WERI-Rb-1 (cell line): ENCODE results near the gene PPP1R2C.

Source experiments
- DNase-seq: peaks from one replicate; pipeline ENCODE4 v3.0.0-alpha.2; 2020
- H3K27ac ChIP-seq: fragments of 250-450 bp; sonication (Bioruptor Pico); 2 replicates; pipeline ENCODE4 v1.5.1; 2020; ENCODE audit warnings: mild to moderate bottlenecking, moderate library complexity
- H3K27me3 ChIP-seq: fragments of 250-450 bp; sonication (Bioruptor Pico); 2 replicates; pipeline ENCODE4 v1.5.1; 2021; ENCODE audit warnings: mild to moderate bottlenecking, low read depth, moderate library complexity; ENCODE audit not compliant: insufficient read depth, severe bottlenecking
- H3K36me3 ChIP-seq: fragments of 250-450 bp; sonication (Bioruptor Pico); 2 replicates; pipeline ENCODE4 v1.5.1; 2020; ENCODE audit warnings: mild to moderate bottlenecking, moderate library complexity
- H3K4me3 ChIP-seq: 2 replicates; pipeline ENCODE4 v1.5.1; 2011; ENCODE audit warnings: low read depth, mild to moderate bottlenecking, control low read depth, low read length
- H3K9me3 ChIP-seq: fragments of 250-450 bp; sonication (Bioruptor Pico); 2 replicates; pipeline ENCODE4 v1.5.1; 2021; ENCODE audit warnings: mild to moderate bottlenecking, moderate library complexity; ENCODE audit not compliant: severe bottlenecking
- CTCF ChIP-seq: IDR thresholded peaks from 2 replicates; pipeline ENCODE4 v1.5.1; 2011; ENCODE audit warnings: low read depth, mild to moderate bottlenecking, control low read depth, inconsistent platforms, low read length

The PPP1R2C gene

GRCh38 chrX:42797651-42798269, 19.8 kb upstream of the PPP1R2C start:
- H3K27ac ChIP-seq: no peak overlapping the region
- no peak overlapping the region for H3K4me3 ChIP-seq
- no peaks in the 10 kb centered on the region for H3K36me3 ChIP-seq
- no peak for DNase-seq
- H3K9me3 ChIP-seq: no peaks in the 10 kb centered on the region
- H3K27me3 ChIP-seq: no peaks in the 10 kb centered on the region
- no peak for TF ChIP-seq CTCF

GRCh38 chrX:42783451-42783850, 5.5 kb upstream of the PPP1R2C start:
- no peak for TF ChIP-seq CTCF

GRCh38 chrX:42776195-42776594, 1.8 kb downstream of the PPP1R2C start:
- no peak for TF ChIP-seq CTCF
- no peaks in the 10 kb centered on the region for H3K9me3 ChIP-seq
- peaks cover 4% of the 10 kb centered on the region for H3K27me3 ChIP-seq
- H3K27ac ChIP-seq: no peak overlapping the region
- H3K36me3 ChIP-seq: no peaks in the 10 kb centered on the region
- DNase-seq: no peak
- no peak overlapping the region for H3K4me3 ChIP-seq

More at GRCh38 chrX:42783451-42783850, 5.5 kb upstream of the PPP1R2C start:
- no peaks in the 10 kb centered on the region for H3K9me3 ChIP-seq
- DNase-seq: no peak
- H3K36me3 ChIP-seq: no peaks in the 10 kb centered on the region
- H3K4me3 ChIP-seq: no peak overlapping the region
- peaks cover 13% of the 10 kb centered on the region for H3K27me3 ChIP-seq
- no peak overlapping the region for H3K27ac ChIP-seq

- H3K9me3 ChIP-seq: no peaks in the 10 kb centered on the region
- DNase-seq: no peak
- H3K27ac ChIP-seq: no peak overlapping the region
- no peak overlapping the region for H3K4me3 ChIP-seq
- TF ChIP-seq CTCF: no peak
- H3K36me3 ChIP-seq: no peaks in the 10 kb centered on the region
- peaks cover 4% of the 10 kb centered on the region for H3K27me3 ChIP-seq
These were observed 5.1 kb downstream of the PPP1R2C start for GRCh38 chrX:42772874-42773273.

GRCh38 chrX:42771506-42772335, 6.2 kb downstream of the PPP1R2C start:
- no peak overlapping the region for H3K27ac ChIP-seq
- DNase-seq: no peak

More at GRCh38 chrX:42771506-42772335, 6.2 kb downstream of the PPP1R2C start:
- TF ChIP-seq CTCF: no peak
- no peak overlapping the region for H3K4me3 ChIP-seq
- no peaks in the 10 kb centered on the region for H3K9me3 ChIP-seq
- H3K36me3 ChIP-seq: no peaks in the 10 kb centered on the region
- peaks cover 4% of the 10 kb centered on the region for H3K27me3 ChIP-seq
